Ramos (cell line): ENCODE results near the gene ZC3H7B.
"Not testable (repeated sequence)": the region's sequence is repeated elsewhere in the genome, so short reads cannot be mapped to it uniquely, and the experiment has no call there.

Source experiments
- in situ Hi-C: fragments of 300-500 bp; cut with MboI; formaldehyde crosslinking; loops from one replicate; pipeline ENCODE4 v1.14.3; 2022; ENCODE audit warnings: low sequenced_read_pairs; ENCODE audit not compliant: unreplicated experiment

ZC3H7B gene

DNA sequence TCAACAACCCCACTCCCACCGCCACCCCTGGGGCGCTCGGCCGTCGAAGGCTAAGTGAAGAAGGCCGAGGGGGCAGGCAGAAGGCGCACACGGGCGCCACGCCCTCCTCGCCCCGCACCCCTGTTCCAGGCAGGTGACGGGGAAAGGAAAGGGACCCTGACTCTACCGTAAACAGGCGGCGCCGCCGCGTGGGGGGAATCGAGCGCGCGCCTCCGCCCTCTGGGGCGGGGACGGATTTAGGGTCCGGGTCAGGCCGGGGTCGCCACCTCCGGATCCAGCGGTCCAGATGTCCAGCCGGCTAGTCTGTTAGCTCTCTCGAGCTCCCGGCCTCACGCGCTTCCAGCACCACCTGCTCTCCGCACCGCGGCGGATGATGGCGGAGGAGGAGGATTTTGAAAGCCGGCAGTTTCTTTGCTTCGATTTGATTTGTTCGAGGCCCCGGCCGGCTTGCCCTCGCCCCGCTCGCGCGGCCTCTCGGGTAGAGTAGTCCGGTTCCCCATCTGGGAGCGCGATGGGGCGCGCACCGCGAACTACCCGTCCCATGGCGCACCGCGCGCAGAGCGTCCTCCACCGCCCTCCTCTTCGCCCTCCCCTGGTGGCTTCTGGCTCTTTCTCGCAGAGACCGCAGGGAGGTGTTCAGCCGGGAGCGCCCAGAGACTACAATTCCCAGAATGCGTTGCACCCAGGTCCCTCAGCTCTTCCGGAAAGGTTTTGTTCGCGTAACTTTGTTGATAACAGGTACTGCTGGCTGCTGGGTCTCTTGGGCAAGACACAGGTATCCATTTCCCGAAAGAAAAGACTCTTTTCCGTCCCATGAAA, 15.3 kb upstream of the ZC3H7B start, which contains the start of gene RANGAP1:
Gene RANGAP1 (minus strand): TSS at position 368 of the 819 bp plus-strand sequence. CDS start 5,143 bp downstream, outside the sequence.
- in situ Hi-C loops: no loop called here

DNA sequence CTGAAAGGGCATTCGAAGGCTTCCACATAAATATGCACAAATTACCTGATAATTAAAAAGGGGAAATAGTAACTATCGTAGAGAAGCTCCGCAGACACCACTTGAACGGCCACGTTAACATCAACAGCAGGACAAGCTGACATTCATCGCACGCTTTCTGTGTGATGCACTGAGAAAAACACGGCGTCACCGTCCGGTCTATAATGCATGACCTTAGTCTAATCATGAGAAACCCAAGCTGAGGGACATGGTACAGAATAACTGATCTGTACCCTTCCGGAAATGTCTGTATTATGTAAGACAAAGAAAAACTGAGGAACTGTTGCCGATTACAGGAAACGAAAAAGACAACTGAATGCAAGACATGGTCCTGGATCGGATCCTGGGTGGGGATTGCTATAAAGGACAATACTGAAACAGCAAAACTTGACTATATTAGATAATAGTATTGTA, 14.7 kb upstream of the ZC3H7B start:
- in situ Hi-C loops: no loop called here

DNA sequence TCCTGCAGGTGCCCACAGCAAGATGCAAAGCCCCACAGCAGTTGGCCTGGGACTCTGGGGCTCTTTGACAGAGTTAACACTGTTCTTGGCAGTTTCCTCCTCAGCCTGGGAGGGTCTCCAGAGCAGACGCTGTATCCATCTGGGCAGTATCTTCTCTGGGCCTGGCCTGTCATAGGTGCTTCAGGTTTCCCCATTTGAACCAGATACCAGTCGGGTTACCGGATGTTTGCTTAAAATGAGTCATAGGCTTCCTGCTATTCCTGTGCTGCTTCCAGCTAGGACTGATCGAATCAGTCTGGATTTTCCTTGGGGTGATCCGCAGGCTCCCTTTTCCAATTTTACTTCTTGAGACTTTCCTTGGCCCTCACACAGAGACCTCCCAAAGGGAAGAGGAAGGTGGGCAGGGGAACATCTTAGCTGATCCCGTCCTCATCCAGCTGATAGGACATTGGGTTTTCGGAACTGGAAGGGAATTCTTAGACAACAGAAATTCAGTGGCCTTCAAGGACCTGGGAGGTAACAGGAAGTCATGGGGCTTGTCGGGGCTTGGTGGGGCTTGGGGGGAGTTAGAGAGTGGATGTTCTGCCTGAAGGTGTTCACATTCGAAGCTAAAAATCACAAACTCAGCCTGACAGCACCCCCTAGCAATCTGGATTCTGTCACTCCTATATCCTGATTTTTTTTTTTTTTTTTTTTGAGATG, 12.9 kb upstream of the ZC3H7B start:
- in situ Hi-C loops: no loop called here

DNA sequence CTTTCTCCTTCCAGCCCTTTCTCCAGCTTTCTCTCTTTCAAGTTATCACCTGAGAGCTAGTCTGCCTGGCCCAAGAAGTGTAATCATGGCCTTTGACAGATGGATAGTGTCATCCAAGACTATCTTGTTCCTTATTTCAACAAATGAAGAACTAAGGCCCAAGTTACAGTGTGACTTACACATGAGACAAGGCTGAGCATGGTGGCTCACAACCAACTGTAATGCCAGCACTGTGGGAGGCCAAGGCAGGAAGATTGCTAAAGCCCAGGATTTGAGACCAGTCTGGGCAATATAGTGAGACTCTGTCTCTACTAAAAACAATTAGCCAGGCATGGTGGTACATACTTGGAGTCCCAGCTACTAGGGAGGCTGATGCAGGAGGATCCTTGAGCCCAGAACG, 11.7 kb upstream of the ZC3H7B start:
- in situ Hi-C loops: no loop called here

DNA sequence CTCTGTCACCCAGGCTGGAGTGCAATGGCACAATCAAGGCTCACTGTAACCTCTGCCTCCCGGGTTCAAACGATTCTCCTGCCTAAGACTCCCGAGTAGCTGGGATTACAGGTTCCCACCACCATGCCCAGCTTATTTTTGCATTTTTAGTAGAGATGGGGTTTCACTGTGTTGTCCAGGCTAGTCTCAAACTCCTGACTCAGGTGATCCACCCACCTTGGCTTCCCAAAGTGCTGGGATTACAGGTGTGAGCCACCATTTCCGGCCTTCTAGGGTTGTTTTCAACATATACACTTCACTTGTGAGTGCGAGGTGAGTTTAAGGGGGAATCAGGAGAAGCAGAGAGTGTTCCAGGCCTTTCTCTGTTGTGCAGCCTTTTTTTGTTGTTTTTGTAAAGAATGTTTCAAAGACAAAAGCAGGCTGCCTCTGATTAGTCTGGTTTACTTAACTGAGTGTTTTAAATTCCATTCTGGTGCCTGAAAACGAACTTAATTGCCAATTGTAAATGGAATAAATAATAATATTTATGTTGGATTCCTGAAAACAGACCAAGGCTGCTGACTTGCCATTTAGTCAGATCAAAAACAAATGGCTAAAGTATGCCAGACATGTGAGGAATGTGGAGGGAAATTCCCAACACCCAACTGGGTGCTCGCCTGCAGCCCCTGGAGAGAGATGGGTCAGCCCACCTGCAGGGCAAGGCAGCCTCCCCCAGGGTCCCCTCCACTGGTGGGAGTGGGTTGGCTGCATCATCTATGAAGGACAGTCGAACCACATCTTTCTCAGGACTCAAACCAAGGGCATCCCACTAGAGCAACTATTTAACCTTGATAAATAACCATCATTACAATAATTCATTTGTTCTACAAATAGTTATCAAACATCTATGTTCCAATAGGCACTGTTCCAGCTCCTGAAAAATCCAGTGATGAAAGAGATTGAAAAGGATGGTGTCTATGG, 10.8 kb upstream of the ZC3H7B start:
- in situ Hi-C loops: no loop called here

DNA sequence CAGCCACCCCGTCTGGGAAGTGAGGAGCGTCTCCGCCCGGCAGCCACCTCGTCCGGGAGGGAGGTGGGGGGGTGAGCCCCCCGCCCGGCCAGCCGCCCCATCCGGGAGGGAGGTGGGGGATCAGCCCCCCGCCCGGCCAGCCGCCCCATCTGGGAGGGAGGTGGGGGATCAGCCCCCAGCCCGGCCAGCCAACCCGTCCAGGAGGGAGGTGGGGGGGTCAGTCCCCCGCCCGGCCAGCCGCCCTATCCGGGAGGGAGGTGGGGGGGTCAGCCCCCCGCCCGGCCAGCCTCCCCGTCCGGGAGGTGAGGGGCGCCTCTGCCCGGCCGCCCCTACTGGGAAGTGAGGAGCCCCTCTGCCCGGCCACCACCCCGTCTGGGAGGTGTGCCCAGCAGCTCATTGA, 6.5 kb upstream of the ZC3H7B start:
- in situ Hi-C loops: not testable (repeated sequence)

DNA sequence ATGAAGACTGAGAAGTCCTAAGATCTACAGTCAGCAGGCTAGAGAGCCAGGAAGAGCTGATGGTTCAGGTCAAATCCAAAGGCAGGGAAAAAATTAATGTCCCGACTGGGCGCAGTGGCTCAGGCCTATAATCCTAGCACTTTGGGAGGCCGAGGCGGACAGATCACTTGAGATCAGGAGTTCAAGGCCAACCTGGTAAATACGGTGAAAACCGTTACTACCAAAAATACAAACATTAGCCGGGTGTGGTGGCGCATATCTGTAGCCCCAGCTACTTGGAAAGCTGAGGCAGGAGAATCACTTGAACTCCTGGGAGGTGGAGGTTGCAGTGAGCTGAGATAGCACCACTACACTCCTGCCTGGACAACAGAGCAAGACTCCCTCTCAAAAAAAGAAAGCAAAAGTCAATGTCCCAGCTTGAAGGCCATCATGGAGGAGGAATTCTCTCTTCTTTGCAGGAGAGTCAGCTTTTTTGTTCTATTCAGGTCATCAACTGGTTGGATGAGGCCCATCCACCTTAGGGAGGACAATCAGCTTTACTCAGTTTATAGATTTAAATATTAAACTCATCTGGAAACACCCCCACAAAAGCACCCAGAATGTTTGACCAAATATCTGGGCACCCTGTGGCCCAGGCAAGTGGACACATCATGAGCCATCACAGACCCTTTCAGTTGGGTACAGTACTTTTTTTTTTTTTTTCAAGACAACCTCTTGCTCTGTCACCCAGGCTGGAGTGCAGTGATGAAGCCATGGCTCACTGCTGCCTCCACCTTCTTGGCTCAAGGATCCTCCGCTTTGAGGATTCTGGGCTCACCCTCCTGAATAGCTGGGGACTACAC, 4.3 kb upstream of the ZC3H7B start:
- in situ Hi-C loops: no loop called here

DNA sequence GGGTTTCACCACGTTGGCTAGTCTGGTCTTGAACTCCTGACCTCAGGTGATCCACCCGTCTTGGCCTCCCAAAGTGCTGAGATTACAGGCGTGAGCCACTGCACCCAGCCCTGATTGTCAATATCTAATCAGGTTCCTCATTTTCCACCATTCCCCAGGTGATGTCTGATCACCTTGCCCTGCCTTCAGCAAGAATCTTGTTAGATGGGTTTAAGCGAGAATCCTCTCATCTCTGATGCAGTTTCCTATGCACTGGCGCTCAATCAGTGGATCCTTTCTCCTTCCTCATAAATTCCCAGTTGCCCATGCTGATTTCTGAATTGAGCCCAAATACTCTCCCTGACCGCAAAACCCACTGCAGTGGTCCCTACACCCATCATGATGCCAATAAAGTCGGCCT, 664 bp upstream of the ZC3H7B start:
- in situ Hi-C loops: no loop called here

DNA sequence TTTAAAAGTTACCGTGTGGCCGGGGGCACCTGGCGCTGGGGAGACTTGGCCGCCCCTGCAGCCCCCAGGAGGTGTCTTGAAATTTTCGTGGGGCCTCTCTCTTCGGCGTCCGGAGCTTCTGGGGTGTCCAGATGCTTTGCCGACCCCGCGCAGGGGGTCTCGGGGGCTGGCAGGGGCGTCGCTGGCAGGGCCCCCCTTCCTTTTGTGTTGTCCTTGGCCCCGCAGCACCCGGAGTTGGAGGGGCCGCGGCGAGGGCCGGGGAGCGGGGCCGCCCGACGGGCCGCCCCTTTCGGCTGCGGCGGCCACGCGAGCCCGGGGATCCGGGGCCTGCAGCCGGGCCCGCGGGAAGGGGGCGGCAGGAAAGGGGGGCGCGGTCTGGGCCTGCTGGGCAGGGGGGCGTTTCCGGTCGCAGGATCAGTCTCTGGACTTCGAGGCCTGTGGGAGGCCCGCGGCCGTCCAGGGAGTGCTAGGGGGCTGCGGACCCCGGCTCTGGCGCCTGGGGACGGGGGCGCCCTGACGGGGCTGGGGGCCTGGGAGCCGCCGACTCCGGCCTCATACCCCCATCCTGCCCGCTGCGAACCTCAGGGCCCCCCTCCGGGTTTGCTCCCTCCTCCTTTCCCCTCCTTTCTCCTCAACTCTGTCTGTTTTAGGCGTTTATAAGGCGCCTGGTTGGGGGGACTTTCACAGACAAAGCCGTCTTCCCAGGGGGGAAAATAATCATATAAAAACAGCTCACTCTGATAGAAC, 869 bp downstream of the ZC3H7B start:
- in situ Hi-C loops: no loop called here

DNA sequence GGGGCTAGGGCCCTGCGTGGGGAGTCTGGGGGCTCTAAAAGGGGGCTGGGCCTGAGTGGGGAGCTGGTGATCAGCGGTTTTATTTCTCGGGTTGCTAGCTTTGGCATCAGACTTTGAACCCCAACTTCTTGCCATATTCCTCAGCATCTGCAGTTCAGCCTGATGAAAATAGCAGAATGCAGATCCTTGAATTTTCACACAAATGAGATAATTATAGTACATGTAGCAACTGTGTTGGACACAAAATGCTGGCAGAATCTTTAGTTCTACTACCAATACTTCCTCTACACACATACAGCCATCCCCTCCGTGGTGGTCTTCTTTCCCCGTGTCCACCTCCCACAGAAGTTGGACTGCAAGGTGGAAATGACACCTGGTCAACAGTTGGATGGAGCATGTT, 1.5 kb downstream of the ZC3H7B start:
- in situ Hi-C loops: no loop called here

DNA sequence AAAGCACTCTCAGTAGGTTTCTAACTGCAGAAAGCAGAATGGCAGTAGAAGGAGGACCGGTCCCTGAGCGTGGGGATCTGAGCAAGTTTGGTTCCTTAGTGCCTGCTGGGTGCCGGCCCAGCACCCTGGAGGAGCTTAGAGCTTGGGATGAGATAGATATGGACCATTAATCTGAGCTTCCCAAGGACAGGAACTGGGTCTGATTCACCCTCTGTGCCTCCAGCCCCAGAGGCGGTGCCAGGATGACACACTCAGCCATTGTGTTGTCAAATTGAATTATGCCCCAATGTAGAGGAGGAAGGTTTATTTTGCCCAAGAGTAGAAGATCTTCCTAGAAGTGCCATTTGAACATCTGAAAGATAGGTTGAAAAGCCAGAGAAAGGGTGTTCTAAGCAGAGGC, 4.3 kb downstream of the ZC3H7B start:
- in situ Hi-C loops: no loop called here

DNA sequence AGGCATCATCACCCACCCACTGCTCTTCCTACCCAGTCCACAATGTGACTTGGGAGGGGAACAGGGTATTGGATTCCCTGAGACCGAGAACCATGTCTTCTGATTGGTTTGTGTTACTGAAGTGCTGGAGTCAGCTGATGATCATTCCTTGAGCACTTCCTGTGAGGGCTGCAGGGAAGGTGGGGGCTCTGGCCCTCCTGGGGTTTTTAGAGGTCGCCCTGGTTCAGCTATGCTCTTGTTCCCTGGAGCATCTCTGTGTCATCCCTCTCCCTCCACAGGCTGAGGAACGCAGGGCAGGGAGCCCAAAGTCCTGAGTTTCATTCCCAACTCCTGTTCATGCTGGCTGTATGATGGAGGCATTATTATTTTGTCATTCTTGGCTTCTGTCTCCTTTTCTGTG, 6.7 kb downstream of the ZC3H7B start:
- in situ Hi-C loops: no loop called here

DNA sequence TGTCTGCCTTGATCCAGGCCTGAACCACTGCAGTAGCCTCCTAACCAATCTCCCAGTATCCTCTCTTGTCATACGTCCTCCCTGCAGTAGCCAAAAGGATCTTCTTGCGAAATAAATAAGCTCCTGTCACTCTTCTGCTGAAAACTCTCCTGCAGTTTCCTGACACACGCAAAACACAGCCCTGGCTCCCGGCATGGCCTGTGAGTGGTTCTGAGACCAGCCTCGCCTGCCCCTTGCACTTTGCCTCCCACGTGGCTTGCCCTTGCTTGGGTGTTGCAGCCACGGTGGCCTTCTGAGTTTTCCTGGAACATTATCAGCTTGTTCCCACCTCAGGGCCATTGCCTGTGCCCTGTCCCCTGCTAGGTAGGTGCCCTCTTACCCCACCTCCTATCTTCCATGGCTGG, 7.2 kb downstream of the ZC3H7B start:
- in situ Hi-C loops: no loop called here

DNA sequence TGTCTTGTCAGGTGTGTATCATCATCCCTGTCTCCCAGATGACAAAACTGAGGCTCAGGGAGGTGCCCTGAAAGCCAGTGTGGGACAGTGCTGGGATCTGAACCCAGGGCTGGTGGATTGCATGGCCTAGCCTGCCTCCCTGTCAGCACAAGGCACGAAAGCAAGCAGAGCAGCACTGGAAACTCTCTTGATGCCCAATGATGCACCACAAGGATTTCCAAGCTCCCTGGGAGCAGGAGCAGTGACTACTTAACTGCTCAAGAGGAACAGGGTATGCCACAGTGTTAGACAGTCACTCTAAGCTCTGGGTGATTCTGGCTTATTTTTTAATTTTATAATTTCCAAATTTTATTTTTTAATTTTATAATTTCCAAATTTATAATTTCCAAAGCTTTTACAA, 9.0 kb downstream of the ZC3H7B start:
- in situ Hi-C loops: no loop called here

DNA sequence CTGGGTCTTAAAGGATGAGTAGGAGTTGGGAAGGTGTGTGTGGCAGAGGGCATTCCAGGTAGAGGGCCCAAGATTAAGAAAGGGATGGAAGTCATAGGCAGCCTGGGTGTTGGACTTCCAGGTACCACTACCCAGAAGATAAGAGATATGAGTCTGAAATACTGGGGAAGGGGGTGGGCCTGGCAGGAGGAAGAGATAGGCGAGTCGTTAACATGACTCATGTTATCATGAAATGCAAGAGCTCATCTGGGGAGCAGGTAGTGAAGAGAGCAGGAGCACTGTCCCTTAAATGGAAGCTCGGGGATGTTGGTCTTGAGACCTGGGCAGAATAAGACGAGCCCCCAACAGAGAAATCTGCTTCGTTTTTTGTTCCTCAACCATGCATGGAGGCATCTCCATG, 10.2 kb downstream of the ZC3H7B start:
- in situ Hi-C loops: no loop called here

DNA sequence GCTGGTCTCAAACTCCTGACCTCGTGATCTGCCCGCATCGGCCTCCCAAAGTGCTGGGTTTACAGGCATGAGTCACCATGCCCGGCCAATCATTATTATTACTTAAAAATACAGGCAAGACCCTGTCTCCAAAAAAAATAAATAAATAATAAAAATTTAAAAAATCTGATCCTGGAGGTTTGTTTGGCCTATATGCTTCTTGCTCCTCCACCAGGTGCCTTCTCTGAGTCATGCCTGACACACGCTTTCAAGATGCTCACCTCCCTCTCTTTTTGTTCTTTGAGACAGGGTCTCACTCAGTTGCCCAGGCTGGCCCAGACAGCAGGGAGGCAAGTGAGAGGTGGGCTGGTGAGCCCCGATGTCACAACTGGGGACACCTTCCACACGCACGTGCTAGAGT, 13.5 kb downstream of the ZC3H7B start:
- in situ Hi-C loops: no loop called here

DNA sequence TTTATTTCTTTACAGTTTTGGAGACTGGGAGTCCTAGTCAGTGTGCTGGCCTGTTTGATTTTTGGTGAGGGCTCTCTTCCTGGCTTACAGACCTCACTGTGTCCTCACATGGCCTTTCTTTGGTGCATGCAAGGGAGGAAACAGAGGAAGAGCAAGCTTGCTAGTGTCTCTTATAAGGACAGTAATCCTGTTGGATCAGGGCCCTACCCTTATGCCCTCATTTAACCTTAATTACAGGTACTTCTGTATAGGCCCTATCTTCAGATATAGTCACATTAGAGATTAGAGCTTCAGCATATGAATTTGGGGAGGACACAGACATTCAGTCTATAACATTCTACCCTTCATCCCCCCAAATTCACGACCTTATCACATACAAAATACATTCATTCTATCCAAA, 14.3 kb downstream of the ZC3H7B start:
- in situ Hi-C loops: no loop called here

DNA sequence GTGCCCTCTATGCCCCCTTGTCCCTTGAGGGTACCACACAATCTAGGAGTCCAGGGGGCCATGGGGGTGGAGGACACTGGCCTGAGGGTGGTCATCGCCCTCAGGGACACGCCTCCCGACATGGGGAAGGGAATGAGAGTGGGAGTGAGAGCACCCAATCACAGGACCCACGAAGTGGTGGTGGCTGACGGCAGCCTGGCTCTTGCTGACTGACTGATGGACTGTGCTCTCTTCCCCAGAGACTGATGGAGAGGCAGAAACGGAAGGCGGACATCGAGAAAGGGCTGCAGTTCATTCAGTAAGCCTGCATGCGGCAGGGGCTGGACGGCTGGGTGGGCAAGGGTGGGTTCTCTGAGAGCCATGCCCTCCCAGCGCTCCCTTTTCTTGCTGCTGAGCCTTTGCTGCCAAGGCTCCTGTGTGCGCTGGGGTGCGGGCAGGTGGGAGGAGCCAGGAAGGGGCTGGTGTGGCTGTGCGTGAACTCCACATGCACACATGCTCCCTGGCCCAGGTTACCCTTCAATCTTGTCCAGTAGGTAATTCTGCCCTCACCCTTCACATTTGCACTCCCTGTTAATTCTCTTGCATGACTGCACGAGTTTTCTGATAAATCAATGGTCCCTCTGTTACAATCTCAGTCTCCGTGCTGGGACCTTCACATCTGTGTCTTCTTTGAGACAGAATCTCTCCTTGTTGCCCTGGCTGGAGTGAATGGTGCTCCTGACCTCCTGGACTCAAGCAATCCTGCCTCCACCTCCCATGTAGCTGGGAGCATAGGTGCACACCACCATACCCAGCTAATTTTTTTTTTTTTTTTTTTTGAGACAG, 19.3 kb downstream of the ZC3H7B start:
- in situ Hi-C loops: no loop called here
